Right atrium auricular region (tissue), 2 donors: ENCODE results near the gene CTPS2. TPM values are rescaled to one million over a fixed set of nuclear protein-coding genes. Genes with fewer than 3 reads are reported as not detected.

ENCODE experiments used
- DNase-seq: peaks from one replicate; pipeline ENCODE4 v3.0.0-alpha.2; 2019; ENCODE audit warnings: low spot score
- H3K27ac ChIP-seq, 2 donors: fragments of 200-600 bp; sonication (generic); 1 replicate in 1 of 2; 2 replicates in 1 of 2; pipeline ENCODE4 v1.5.1; 2016 to 2019
- H3K27me3 ChIP-seq, 2 donors: fragments of 200-600 bp; sonication (generic); one replicate each; pipeline versions ENCODE4 v1.5.1 to v1.6.0; 2017 to 2019
- H3K36me3 ChIP-seq: fragments of 200-600 bp; sonication (generic); one replicate; pipeline ENCODE4 v1.5.1; 2016
- H3K4me1 ChIP-seq, 2 donors: fragments of 200-600 bp; sonication (generic); one replicate each; pipeline versions ENCODE4 v1.5.1 to v1.6.0; 2017 to 2019
- H3K4me3 ChIP-seq, 2 donors: fragments of 200-600 bp; sonication (generic); 1 replicate in 1 of 2; 2 replicates in 1 of 2; pipeline ENCODE4 v1.5.1; 2017 to 2019; ENCODE audit warnings: mild to moderate bottlenecking in 1 of 2, moderate library complexity in 1 of 2
- H3K9me3 ChIP-seq, 2 donors: fragments of 200-600 bp; sonication (generic); one replicate each; pipeline ENCODE4 v1.5.1; 2019
- CTCF ChIP-seq, 2 donors: fragments of 200-600 bp; sonication (generic); IDR thresholded peaks; one replicate each; pipeline ENCODE4 v1.5.1; 2019; ENCODE audit warnings: antibody characterized with exemption in 2 of 2
- total RNA-seq, 2 donors: library from RNA; depleted of rRNA; stranded (reverse); fragments of >200 nt; gene quantifications; one replicate each; pipeline ENCODE4 v1.1.0, GENCODE V29; 2016

The CTPS2 gene
- total RNA-seq, 2 donors from 2014 or later = 4.4 to 4.8 TPM

GRCh38 chrX:16661495-16661894, 51.0 kb downstream of the CTPS2 start:
- Histone ChIP-seq H3K4me3 (no peak overlapping the region), H3K9me3 (no peaks in the 10 kb centered on the region), H3K36me3 (no peaks in the 10 kb centered on the region), H3K27me3 (no peaks in the 10 kb centered on the region), H3K4me1 (no peaks in the 10 kb centered on the region), H3K27ac (no peak overlapping the region)
- no peak for TF ChIP-seq CTCF (IDR thresholded peaks at IDR 0.05)
- no peak for DNase-seq

GRCh38 chrX:16659321-16659720, 53.1 kb downstream of the CTPS2 start:
- no peaks in the 10 kb centered on the region for H3K4me1 ChIP-seq
- TF ChIP-seq CTCF (IDR thresholded peaks at IDR 0.05) = no peak
- H3K4me3 ChIP-seq = no peak overlapping the region
- H3K9me3 ChIP-seq = no peaks in the 10 kb centered on the region
- H3K27ac ChIP-seq = no peak overlapping the region
- H3K36me3 ChIP-seq = no peaks in the 10 kb centered on the region
- H3K27me3 ChIP-seq = no peaks in the 10 kb centered on the region
- no peak for DNase-seq

DNA sequence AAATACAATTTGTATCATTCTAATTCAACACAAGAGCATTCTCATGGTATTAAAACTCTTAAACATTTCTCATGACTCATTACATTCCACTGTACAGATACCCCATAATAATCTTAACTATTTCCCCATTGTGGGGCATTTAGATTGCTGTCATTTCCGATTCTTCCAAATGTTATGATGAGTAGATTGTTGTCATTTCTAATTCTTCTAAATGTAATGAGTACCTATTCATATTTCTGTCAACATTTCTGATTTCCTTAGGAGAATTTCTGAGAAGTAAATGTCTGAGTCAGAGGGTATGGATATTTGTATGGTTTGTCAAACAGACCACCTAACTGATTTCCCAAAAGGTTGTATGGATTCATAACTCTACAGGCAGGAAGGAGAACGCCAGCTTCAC, 54.2 kb downstream of the CTPS2 start:
- DNase-seq = no peak
- no peak overlapping the region for H3K27ac ChIP-seq
- no peak for TF ChIP-seq CTCF (IDR thresholded peaks at IDR 0.05)
- no peaks in the 10 kb centered on the region for H3K27me3 ChIP-seq
- H3K4me1 ChIP-seq = no peaks in the 10 kb centered on the region
- H3K9me3 ChIP-seq = no peaks in the 10 kb centered on the region
- no peak overlapping the region for H3K4me3 ChIP-seq
- H3K36me3 ChIP-seq = no peaks in the 10 kb centered on the region

DNA sequence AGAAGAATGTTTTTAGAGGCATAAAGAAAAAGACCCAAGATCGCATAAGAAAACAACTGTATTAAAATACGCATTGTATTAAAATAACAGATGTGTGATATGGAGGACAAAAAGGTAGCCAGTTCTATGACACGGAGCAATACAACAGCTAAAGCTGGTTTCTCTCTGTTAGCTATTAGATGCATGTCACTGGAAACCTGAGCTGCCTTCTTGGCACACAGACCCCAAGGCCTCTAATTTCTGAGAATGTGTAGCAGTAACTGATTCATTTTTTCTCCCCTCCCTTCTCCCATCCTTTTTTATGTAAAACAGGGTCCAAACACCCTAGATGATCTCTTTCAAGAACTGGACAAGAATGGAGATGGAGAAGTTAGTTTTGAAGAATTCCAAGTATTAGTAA, 58.4 kb downstream of the CTPS2 start:
- Histone ChIP-seq H3K4me3 (no peak overlapping the region), H3K27ac (no peak overlapping the region), H3K36me3 (no peaks in the 10 kb centered on the region), H3K27me3 (no peaks in the 10 kb centered on the region), H3K9me3 (no peaks in the 10 kb centered on the region), H3K4me1 (no peaks in the 10 kb centered on the region)
- DNase-seq = no peak
- TF ChIP-seq CTCF (IDR thresholded peaks at IDR 0.05) = no peak

DNA sequence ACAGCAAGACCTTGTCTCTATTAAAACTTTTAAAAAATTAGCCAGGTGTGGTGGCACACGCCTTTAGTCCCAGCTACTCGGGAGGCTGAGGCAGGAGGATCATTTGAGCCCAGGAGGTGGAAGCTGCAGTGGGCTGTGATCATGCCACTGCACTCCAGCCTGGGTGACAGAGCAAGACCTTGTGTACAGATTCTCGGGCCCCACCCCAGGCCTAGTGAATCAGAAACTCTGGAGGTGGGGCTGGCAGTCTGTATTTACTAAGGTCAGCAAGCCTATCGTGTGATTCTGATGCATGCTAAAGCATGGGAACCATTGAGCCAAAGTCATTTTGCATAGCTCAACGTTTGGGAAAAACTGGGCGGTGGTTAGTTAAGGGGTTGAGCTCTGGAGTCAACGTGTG, 59.0 kb downstream of the CTPS2 start:
- no peaks in the 10 kb centered on the region for H3K27me3 ChIP-seq
- DNase-seq = no peak
- no peak overlapping the region for H3K4me3 ChIP-seq
- no peak for TF ChIP-seq CTCF (IDR thresholded peaks at IDR 0.05)
- no peak overlapping the region for H3K27ac ChIP-seq
- no peaks in the 10 kb centered on the region for H3K4me1 ChIP-seq
- H3K9me3 ChIP-seq = no peaks in the 10 kb centered on the region
- no peaks in the 10 kb centered on the region for H3K36me3 ChIP-seq

DNA sequence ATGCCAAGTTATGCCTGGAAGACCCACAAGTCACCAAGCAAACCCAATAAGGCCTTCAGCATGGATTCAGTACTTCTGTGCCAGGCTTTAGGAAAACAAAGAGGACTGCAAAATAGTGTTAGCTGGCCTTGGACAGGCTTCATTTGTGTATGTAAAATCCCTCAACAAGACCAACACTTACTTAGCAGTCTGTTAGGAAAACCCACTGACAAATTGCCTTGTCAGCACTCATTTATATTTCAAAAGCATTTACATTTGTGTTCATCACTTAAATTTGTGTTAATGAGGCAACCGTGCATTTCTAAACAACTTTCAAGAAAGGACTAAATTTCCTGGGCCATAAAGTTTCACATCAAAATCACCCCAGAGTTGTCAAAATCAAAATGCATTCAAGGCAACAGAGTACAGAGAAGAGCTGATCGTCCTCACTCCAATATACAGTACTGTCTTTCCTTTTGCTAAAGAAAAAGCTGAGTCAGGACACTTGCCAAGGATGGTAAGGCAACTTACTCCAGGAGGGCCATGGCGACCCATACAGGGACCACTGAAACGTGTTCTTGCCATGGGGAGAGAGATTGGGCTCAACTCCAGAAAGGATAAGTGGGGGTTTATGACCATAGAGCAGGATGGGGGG, 61.0 kb downstream of the CTPS2 start:
- Histone ChIP-seq H3K4me3 (no peak overlapping the region), H3K4me1 (no peaks in the 10 kb centered on the region), H3K27me3 (no peaks in the 10 kb centered on the region), H3K36me3 (no peaks in the 10 kb centered on the region), H3K27ac (no peak overlapping the region), H3K9me3 (no peaks in the 10 kb centered on the region)
- TF ChIP-seq CTCF (IDR thresholded peaks at IDR 0.05) = no peak
- no peak for DNase-seq
